Subcutaneous adipose tissue (tissue), 4 donors: Measurements from ENCODE around the gene AQP12B. TPM values are rescaled to one million over a fixed set of nuclear protein-coding genes. Genes with fewer than 3 reads are reported as not detected.

Experiments
- CTCF ChIP-seq: fragments of 450-650 bp; IDR thresholded peaks from one replicate; pipeline ENCODE4 v1.5.1; 2016; ENCODE audit warnings: low read depth, mild to moderate bottlenecking, control low read depth, antibody characterized with exemption, moderate library complexity
- total RNA-seq, 4 donors: library from RNA; depleted of rRNA; stranded (reverse); fragments of >200 nt; gene quantifications; one replicate each; pipeline ENCODE4 v1.1.0, GENCODE V29; 2016

AQP12B gene
- total RNA-seq, 4 donors from 2014 or later: not detected

DNA sequence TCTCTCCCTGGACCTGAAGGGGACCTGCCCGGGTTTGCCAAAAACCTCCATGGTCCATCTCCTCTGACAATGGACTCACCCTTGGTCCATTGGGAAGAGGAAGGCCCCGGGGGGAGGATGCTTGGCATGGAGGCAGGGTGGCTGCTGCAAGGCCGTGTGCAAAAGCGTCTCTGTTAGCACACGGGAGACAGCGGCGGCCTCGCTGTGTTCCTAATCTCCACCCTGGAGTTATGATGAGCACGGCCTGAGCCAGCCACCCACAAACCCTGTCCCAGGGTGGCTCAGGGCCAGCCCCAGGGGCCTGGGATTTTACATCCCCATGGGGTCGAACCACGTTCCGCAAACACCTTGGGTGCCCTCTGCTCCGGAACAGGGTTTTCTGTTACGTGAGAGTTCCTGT, 44.8 kb upstream of the AQP12B start:
- TF ChIP-seq CTCF: no peak

DNA sequence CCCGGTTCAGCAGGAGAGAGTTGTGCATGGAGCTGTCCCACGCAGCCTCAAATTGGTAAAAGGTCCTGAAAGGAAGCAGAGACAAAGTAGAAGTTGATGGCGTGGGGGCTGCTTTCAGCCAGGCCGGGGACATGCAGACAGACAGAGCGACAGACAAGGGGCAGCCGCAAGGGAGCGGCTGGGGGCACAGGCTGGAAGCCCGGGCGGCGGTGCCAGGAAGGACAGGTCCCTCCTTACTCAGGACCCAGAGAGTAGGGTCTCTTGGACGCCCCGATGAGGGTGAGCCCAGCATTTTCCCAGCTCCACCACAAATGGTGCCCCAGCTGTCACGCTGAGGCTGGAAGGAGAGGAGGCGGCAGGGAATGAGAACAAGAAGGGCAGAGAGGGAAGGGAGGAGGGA, 44.2 kb upstream of the AQP12B start:
- TF ChIP-seq CTCF: no peak

GRCh38 chr2:240725671-240726070, 43.0 kb upstream of the AQP12B start:
- TF ChIP-seq CTCF: no peak

GRCh38 chr2:240725266-240725665, 42.6 kb upstream of the AQP12B start:
- no peak for TF ChIP-seq CTCF

- TF ChIP-seq CTCF: no peak
Measured at GRCh38 chr2:240724431-240724830, 41.7 kb upstream of the AQP12B start.

- no peak for TF ChIP-seq CTCF
Measured at GRCh38 chr2:240723851-240724250, 41.2 kb upstream of the AQP12B start.

DNA sequence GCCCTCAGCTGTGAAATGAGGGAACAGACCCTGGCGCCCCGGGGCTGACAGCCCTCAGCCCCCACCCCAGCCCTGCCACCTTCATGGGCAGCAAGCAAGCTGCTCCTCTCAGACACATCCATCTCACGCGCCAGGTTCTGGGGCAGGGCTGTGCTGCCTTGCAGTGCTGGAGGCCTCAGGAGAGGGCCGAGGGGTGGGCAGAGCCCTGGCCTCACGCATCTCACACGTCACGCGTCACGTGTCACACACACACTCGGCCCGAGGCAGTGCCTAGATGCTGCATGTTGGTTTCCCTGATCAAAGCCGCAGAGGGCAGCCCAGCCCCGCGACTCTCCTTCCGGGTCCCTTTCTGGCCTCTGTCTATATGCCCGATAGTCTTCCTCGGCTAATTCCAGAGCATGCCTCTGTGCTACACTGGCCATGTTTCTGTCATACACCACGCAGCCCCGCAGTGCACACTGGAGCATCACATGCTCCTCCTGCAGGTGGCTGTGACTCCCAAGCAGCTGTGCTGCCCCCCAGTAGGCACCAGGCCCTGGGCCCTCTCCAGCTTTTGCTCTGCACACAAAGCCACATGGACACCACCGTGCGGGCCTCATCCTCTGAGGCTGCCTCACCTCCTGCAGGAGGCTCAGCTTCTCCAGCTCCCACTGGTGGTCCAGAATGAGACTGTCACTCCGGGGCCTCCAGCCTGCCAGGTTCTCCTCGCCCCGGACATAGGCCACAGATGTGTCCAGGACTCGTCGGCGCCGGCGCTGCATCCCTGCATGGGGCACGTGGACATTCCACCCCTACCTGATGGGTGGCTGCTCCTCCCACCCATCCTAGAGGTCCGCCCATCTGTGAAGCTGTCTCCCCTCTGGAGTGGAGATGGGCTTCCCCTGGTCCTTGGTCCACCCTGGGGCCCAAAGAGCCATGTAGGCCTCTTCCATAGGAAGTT, 40.4 kb upstream of the AQP12B start:
- TF ChIP-seq CTCF: no peak
